GM18951 (cell line): ENCODE data around the gene DNM1L.

Experiments used
- POLR2A ChIP-seq: IDR thresholded peaks from 4 replicates; pipeline ENCODE4 v1.6.1; 2011; ENCODE audit warnings: mild to moderate bottlenecking; ENCODE audit not compliant: insufficient read length, insufficient read depth; ENCODE audit errors: extremely low read depth
- in situ Hi-C: fragments of 300-500 bp; cut with MboI; formaldehyde crosslinking; loops from one replicate; pipeline ENCODE4 v1.12.0; 2022; ENCODE audit warnings: low sequenced_read_pairs, mixed read lengths, inconsistent platforms; ENCODE audit not compliant: unreplicated experiment

DNM1L gene

DNA sequence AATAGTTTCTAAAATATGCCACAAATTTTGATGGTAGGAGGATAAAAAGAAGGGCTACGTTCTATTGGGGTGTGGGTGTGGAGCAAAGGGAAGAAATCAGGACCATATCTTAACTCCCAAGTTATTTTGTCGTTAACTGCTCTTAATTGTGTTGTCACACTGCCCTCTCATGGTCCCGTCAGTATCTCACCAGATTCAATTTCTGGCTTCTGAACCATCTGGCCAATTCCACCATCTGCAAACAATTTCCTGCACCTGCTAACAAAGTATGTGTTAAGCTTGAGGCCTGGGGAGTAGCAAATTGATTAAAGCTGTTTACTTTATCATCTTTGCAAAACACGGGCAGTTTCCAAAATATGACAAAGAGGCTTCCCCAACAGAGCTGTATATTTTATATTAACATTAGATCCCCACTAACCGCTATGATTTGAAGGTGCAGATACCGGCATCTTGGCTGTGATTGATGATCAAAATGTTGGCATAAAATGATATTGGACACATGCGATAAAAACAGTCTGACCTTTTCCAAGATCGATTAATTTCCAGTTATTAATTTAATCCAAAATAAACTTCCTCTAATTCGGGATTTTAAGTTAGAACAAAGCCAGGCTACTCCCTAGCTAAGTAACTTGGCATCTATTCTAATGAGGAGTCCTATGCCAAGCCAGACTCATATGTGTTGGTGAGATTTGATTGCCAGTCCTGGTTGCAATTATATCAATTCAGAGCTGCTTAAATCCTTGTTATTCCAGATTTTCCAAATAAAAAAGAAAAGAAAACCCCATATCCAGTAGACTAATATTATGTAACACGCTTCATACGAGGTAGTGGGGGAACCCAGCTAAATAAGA is 6.9 kb upstream of the DNM1L start:
- TF ChIP-seq POLR2A: no peak
- in situ Hi-C loops: no loop called here

DNA sequence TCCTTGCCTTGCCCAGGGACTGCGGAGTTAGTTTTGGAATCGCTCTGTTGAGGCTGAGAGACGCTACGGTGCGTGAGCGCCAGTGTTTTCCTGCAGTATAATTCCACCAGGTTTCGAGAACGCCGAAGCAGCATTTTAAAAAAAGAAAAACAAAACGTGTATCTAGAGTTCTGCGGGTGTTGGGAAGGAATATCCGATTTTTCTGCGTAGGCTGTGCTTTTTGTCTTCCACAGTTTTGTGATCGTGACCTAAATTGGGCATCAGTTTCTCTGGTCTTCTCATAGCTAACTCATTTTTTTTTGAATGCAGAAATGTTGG is 778 bp downstream of the DNM1L start:
- in situ Hi-C loops: loop anchor here (25.0 kb wide), 1 partner anchor 768 kb away; no protein-coding TSS in a partner anchor
- TF ChIP-seq POLR2A: no peak

DNA sequence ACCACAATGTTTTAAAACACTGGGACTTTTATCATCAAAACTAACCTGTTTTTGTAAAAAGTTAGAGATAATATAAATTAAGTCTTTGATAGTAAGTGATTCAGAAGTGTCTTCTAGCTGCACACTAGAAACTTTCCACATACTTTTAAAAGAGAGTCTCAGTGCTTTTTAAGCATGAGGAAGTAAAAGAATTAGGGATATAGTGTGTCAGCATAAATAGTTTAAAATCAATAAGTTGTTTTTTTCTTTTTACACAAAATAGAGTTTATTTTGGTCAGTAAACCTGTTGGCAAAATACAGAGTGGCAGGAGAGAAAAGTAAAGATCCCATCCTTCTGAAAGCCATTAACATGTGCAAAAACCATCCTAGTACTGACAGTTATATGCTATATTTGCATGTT is 1.7 kb downstream of the DNM1L start:
- TF ChIP-seq POLR2A: no peak
- in situ Hi-C loops: loop anchor here (25.0 kb wide), 1 partner anchor 768 kb away; no protein-coding TSS in a partner anchor

- no peak for TF ChIP-seq POLR2A
- in situ Hi-C loops: loop anchor here (25.0 kb wide), 1 partner anchor 769 kb away; no protein-coding TSS in a partner anchor
These were observed 2.2 kb downstream of the DNM1L start for GRCh38 chr12:32681272-32681671.

DNA sequence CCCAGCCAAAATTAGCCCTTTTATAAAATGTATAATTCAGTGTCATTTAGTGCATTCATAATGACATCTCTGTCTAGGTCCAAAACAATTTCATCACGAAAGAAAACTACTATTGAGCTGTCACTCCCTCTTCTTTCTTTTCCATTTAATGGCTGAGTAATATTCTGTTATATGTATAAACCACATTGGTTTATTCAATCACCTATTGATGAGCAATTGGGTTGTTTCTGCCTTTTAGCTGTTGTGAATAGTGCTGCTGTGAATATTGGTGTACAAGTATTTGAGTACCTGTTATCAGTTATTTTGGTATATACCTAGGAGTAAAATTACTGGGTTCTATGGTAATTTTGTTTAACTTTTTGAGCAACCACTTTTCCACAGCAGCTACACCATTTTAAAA is 7.2 kb downstream of the DNM1L start:
- in situ Hi-C loops: loop anchor here (25.0 kb wide), 1 partner anchor 774 kb away; no protein-coding TSS in a partner anchor

DNA sequence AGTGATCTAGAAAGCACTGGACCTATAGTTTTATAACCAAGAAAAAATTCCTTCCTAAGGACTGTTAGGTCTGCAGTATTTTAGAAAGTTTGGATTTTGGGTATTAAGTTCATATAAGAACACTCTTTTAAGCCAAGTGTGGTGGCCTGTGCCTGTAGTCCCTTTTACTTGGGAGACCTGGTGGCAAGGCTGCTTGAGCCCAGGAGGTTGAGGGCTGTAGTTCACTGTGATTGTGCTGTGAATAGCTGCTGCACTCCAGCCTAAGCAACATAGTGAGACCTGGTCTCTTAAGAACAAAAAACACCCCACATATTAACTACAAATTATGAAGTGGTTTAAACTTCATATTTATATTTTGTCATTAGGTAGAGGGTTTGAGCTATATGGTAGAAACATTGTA is 9.7 kb downstream of the DNM1L start:
- TF ChIP-seq POLR2A: no peak

More for the DNA sequence above, 7.2 kb downstream of the DNM1L start:
- TF ChIP-seq POLR2A: no peak

DNA sequence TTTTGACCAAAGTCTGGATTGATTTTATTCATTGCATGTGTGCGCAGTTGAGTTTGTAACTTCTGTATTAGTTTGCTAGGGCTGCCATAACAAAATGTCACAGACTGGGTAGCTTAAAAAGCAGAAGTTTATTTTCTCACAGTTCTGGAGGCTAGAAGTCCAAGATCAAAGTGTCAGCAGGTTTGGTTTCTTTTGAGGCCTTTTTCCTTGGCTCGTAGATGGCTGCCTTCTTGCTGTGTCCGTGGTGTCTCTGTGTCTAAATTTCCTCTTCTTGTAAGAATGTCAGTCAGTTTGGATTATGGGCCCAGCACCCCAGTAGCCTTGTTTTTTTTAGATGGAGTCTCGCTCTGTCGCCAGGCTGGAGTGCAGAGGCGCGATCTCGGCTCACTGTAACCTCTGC is 11.8 kb downstream of the DNM1L start:
- no peak for TF ChIP-seq POLR2A
- in situ Hi-C loops: loop anchor here (25.0 kb wide), 1 partner anchor 779 kb away; no protein-coding TSS in a partner anchor

More for the DNA sequence above, 9.7 kb downstream of the DNM1L start:
- in situ Hi-C loops: loop anchor here (25.0 kb wide), 1 partner anchor 776 kb away; no protein-coding TSS in a partner anchor

GRCh38 chr12:32692358-32692757 is 13.3 kb downstream of the DNM1L start:
- no peak for TF ChIP-seq POLR2A
- in situ Hi-C loops: loop anchor here (25.0 kb wide), 1 partner anchor 780 kb away; no protein-coding TSS in a partner anchor

DNA sequence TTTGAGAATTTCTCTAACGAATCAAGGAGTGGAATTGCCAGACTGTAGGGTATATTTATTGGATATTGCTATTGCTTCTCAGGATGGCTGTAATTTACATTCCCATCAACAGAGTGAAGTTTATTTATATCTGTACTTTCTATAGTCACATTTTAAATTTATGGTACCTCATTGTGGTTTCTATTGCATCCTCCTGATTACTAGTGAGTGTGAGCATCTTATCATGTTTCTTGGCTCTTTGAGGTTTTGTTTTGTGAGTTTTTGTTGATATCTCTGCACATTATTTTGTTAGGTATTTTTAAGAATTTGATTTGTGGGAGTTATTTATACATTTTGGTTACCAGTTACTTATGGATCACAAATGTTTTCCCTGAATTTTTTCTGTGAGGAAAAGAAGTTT is 13.9 kb downstream of the DNM1L start:
- in situ Hi-C loops: loop anchor here (25.0 kb wide), 1 partner anchor 781 kb away; no protein-coding TSS in a partner anchor
- no peak for TF ChIP-seq POLR2A

GRCh38 chr12:32695787-32696186 is 16.7 kb downstream of the DNM1L start:
- in situ Hi-C loops: loop anchor here (25.0 kb wide), 1 partner anchor 783 kb away; no protein-coding TSS in a partner anchor
- TF ChIP-seq POLR2A: no peak

GRCh38 chr12:32697445-32697844 is 18.3 kb downstream of the DNM1L start:
- in situ Hi-C loops: loop anchor here (25.0 kb wide), 1 partner anchor 785 kb away; no protein-coding TSS in a partner anchor
- no peak for TF ChIP-seq POLR2A

GRCh38 chr12:32698285-32698684 is 19.2 kb downstream of the DNM1L start:
- in situ Hi-C loops: loop anchor here (25.0 kb wide), 1 partner anchor 786 kb away; no protein-coding TSS in a partner anchor
- TF ChIP-seq POLR2A: no peak

- in situ Hi-C loops: loop anchor here (25.0 kb wide), 1 partner anchor 787 kb away; no protein-coding TSS in a partner anchor
These were observed 20.3 kb downstream of the DNM1L start for GRCh38 chr12:32699437-32699836.

DNA sequence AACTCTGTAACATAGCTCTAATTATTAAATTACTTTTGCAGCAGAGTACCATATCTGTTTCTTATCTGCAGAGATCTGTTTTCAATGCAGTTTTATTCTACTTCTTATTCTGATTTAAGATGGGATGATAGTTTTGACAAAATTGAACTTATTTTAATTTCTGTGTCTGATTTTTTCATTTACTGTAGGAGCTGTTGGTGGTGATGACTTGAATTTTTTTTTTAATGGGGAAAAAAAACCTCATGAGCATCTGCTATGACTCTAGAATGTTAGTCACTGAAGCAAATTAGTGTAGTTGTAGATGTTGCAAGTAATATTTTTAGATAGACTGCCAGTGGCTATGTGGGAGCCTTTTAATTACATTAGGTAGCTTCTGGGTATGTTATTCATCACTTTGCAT is 23.4 kb downstream of the DNM1L start:
- in situ Hi-C loops: no loop called here
- no peak for TF ChIP-seq POLR2A
